HCEC 1CT (cell line): Measurements from ENCODE around the gene CNTLN.
"Not testable (repeated sequence)": the region's sequence is repeated elsewhere in the genome, so short reads cannot be mapped to it uniquely, and the experiment has no call there.

ENCODE experiments used
- DNase-seq: peaks from one replicate; pipeline ENCODE4 v3.0.0-alpha.2; 2017

CNTLN gene

DNA sequence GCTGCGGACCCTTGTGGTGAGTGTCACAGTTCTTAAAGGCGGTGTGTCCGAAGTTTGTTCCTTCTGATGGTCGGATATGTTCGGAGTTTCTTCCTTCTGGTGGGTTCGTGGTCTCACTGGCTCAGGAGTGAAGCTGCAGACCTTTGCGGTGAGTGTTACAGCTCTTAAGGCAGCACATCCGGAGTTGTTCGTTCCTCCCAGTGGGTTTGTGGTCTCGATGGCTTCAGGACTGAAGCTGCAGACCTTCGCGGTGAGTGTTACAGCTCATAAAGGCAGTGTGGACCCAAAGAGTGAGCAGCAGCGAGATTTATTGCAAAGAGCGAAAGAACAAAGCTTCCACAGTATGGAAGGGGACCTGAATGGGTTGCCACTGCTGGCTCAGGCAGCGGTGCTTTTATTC lies 42.7 kb downstream of the CNTLN start:
- not testable (repeated sequence) for DNase-seq

- no peak for DNase-seq
These were observed 50.7 kb downstream of the CNTLN start for GRCh38 chr9:17185481-17186029.

GRCh38 chr9:17191082-17191481 lies 56.2 kb downstream of the CNTLN start:
- peak; percentile 3 for DNase-seq

- DNase-seq: no peak
These were observed 69.8 kb downstream of the CNTLN start for GRCh38 chr9:17204611-17205152.

- DNase-seq: no peak
These were observed 81.2 kb downstream of the CNTLN start for GRCh38 chr9:17216011-17216410.

DNA sequence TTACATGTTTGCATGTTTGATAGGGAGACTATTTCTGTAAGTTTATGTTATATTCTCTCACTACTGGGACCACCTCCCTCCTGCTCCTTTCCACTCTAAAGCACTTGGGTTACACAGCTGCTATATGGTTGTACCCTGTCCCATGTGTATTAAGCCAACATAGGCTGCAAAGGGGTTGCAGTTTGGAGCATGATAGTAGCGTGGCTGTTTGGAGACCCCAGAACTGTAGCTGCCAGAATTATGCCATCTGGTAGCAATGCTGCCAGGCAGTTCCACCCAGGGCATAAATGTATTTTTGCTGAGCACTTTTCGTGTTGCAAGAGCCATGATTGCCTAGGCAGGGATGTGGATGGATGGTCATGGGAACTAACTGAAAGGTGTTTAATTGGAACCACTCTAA lies 81.8 kb downstream of the CNTLN start:
- no peak for DNase-seq

DNA sequence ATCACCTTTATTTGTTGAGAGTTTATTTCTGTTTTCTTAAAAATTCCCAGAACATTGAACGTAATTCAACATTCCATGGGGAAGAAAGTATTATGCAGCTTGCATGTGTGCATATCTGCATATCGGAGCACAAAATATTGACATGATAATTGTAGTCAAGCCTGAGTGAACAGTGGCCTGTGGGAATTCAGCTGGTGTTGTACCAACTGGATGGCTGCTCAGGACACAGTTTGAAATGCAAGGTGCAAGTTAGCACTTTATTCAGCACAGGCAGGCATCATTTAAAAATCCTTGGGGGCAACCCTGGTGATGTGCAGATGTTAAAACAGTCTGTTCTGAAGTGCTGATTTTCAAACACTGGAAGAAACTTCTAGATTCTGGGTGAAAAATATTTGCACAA lies 82.4 kb downstream of the CNTLN start:
- DNase-seq: no peak

DNA sequence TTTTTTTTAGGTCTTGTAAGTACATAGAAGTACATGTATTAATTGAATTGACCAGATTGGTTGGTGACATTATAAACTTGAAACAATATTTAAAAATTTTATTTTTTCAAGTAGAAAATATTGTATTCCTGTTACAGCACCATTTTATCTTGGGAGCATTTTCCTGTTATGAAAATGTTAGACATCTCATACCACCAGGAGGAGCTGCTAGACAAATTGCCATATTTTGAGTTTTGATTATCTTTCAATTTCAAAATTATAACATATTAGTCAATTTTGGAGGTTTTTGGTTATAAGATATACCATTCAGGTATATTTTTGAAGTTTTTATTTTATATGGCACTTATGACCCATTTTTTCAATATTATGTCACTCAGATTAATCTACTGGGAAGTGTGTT lies 84.4 kb downstream of the CNTLN start:
- peak; percentile 8 for DNase-seq

- DNase-seq: no peak
These were observed 88.1 kb downstream of the CNTLN start for GRCh38 chr9:17222932-17223331.

DNA sequence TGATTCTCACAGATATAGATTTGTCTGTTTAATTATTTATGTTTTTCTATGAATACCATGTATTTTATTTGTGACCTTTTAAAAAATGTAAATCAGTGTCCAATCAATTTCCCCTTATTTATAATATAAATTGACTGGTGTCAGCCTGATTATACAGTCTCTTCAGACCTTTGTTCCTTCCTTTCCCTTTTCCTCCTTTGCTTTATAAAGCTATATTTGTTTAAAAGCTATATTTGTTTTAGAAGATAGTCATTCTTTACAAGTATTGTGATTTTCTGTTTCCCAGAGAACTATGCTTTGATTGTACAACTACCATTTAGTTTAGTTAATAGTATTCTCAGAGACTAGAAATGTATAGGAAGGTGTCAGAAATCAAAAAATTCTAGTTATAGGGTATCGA lies 90.6 kb downstream of the CNTLN start:
- DNase-seq: no peak

DNA sequence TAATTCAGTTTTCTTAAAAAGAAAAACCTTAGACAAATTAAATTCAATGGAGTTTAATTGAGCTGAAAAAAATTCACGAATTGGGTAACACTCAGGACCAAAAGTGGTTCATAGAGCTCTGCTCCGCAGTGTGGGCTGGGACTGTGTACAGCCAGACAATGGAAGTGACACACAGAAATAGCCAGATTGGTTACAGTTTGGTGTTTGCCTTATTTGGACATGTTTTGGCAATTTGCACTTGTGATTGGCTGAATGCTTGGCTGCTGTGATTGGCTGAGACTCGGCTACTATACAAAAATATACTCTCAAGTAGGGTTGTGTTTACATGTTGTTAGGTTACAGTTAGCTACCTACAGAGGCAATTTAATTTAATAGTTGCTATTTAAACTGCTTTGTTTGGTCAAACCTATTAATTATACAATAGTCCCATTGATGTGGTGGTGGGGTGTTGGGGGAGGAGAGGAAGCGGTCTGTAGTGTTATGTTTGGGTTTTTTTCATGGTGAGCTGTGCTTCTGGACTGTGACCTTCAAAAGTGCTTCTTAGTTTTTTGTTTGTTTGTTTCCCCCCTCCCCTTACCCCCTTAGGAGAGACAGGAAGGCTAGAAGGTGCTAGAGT lies 95.2 kb downstream of the CNTLN start:
- no peak for DNase-seq

GRCh38 chr9:17230646-17231045 lies 95.8 kb downstream of the CNTLN start:
- no peak for DNase-seq

GRCh38 chr9:17236147-17236546 lies 101.3 kb downstream of the CNTLN start:
- no peak for DNase-seq

- DNase-seq: no peak
These were observed 111.9 kb downstream of the CNTLN start for GRCh38 chr9:17246770-17247169.

DNA sequence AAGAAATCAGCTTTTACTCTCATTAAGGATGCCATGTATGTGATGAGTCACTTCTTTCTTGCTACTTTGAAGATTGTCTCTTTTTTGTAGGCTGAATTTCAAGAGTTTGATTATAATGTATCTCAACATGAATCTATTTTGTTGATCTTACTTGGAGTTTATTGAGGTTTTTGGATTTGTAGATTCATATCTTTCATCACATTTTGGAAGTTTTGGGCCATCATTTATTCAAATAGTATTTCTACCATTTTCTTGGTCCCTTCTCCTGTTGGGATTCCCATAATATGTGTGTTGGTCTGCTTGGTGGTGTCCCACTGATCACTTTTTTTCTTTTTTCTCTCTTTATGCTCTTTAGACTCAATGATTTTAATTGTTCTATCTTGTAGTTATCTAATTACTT lies 116.3 kb downstream of the CNTLN start:
- DNase-seq: no peak

DNA sequence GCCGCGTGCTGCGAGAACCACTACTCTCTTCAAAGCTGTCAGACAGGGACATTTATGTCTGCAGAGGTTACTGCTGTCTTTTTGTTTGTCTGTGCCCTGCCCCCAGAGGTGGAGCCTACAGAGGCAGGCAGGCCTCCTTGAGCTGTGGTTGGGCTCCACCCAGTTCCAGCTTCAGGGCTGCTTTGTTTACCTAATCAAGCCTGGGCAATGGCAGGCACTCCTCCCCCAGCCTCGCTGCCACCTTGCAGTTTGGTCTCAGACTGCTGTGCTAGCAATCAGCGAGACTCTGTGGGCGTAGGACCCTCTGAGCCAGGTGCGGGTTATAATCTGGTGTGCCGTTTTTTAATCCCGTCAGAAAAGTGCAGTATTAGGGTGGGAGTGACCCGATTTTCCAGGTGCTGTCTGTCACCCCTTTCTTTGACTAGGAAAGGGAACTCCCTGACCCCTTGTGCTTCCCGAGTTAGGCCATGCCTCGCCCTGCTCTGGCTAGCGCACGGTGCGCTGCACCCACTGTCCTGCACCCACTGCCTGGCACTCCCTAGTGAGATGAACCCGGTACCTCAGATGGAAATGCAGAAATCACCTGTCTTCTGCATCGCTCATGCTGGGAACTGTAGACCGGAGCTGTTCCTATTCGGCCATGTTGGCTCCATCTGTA lies 133.8 kb downstream of the CNTLN start:
- DNase-seq: not testable (repeated sequence)

DNA sequence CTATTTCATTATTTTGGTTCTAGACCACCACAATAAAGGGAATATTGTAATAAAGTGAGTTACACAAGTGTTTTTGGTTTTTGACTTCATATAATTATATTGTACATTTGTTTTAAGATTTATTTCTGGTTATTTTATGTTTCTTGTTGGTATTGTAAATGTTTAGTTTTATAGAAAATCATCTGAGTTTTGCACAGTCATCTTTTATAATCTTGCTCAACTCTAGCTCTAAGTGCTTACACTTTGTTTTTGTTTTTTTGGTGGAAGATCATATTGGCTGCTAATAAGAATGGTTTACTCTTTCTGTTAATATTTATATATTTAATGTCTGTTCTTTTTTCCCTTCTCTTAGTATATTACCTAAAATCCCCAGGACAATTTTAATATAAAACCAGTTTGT lies 135.0 kb downstream of the CNTLN start:
- DNase-seq: no peak

DNA sequence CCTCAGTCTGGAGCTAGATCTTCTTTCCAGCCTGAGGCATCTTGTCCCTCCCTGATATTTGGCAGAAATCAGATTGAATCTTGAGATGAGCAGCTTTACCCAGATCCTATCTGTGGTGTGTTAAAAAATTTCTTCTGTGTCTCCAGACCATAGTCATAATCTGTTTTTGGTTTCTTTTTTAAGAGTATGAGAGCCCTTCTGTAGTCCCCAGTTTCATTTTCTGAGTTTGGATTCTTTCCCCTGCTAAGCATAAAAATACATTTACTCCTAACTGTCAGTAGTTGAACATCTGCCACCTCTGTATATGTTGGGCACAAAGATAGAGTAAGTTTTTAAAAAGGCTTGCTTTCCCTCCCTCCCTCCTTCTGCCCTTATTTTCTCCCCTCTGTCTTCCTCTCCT lies 137.7 kb downstream of the CNTLN start:
- no peak for DNase-seq

GRCh38 chr9:17280350-17281012 lies 145.6 kb downstream of the CNTLN start:
- peak; percentile 29 for DNase-seq

GRCh38 chr9:17290673-17291072 lies 155.8 kb downstream of the CNTLN start:
- DNase-seq: not testable (repeated sequence)

GRCh38 chr9:17291766-17292165 lies 156.9 kb downstream of the CNTLN start:
- DNase-seq: peak; percentile 39

DNA sequence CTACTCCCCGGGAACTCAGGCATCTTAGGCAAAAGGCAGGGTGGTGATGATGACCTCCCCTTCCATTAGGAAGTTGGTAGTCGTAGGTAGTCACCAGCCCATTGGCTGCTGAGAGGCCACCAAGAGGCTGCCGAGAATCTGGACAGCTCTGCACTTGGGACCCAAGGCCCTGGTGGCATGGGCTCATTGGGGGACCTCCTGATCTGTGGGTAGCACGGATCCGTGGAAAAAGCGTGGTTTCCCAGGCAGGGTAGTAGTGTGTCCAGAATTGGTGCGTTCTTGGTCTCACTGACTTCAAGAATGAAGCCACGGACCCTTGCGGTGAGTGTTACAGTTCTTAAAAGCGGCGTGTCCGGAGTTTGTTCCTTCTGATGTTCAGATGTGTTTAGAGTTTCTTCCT lies 158.8 kb downstream of the CNTLN start:
- no peak for DNase-seq

DNA sequence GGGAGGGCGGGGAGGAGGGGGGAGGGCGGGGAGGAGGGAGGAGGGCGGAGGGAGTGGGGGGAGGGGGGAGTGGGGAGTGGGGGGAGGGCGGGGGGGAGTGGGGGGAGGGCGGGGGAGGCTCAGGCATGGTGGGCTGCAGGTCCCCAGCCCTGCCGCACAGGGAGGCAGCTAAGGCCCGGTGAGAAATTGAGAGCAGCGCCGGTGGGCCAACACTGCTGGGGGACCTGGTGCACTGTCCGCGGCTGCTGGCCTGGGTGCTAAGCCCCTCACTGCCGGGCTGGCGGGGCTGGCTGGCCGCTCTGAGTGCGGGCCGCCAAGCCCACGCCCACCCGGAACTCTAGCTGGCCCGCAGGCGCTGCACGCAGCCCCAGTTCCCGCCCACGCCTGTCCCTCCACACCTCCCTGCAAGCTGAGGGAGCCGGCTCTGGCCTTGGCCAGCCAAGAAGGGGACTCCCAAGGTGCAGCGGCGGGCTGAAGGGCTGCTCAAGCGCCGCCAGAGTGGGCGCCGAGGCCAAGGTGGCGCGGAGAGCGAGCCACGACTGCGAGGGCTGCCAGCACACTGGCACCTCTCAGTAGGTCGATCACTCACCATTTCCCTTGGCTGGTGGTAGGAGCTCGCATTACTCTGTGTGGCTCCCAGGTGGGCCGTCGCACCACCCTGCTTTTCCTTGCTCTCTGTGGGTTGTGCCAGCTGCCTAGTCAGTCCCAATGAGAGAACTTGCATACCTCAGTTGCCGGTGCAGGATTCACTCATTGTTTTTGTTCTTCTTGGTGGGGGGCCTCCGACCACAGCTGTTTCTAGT lies 160.2 kb downstream of the CNTLN start:
- no peak for DNase-seq
